Measurements from ENCODE around the gene ATP1B1. TPM values are rescaled to one million over a fixed set of nuclear protein-coding genes. Genes with fewer than 3 reads are reported as not detected.

ATP1B1 gene
- total RNA-seq, 1 donor from 2014 or later: 385 TPM

DNA sequence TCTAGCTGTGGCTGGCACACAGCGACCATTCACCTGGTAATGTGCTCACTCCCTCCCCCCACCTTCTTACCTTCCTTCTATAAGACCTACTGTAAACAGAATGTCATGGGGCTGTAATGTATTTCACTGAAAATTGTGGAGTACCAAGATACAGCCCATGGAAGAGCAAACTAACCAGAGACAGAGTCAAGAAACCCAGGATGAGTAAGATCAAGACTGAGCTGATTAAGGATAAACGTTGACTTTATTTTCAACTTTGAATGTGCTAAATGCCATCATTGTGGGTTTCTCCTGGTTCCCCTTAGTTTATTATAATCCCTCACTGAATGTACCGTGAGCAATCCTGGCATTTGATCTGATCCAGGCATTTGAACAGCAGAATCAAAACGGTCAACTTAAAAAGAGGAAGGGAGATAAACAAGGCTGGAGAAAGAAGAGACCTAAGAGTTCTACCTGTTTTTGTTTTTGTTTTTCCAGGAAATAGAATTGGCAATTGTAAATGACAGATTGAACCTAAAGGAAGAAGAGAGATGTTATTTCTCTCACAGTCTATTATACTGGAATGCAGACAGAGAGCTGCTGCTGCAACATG lies 16.1 kb upstream of the ATP1B1 start:
- no peaks in the 10 kb centered on the region for H3K9me3 ChIP-seq (replicated peaks)
- intact Hi-C loops (cut with micrococcal nuclease): no loop called here
- H3K4me1 ChIP-seq: peaks cover 21% of the 10 kb centered on the region

DNA sequence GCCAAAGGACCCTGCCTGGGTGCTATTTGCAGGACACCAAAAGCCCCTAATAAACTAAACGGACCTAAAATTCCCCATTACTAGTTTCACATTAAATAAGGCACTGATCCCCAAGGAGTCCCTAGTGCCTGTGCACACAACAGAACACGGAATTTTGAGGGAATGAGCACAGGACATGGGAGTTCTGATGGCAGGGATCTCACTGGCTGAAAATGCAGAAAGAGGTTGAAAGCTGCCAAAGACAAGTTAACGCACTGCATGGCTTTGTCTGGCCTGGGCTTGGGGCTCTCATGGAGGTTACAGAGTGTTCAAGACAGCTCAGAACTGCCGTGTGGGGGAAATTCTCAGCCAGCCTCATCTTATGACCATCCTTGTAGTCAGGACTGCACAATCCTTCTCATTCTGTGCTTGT lies 15.6 kb upstream of the ATP1B1 start:
- Histone ChIP-seq H3K4me3 (no peak overlapping the region), H3K4me1 (peaks cover 19% of the 10 kb centered on the region), H3K27me3 (ENCODE audit: low read depth) (no peaks in the 10 kb centered on the region), H3K36me3 (no peaks in the 10 kb centered on the region), H3K9me3 (replicated peaks) (no peaks in the 10 kb centered on the region), H3K27ac (replicated peaks) (no peak overlapping the region)
- TF ChIP-seq, protein P1, sequence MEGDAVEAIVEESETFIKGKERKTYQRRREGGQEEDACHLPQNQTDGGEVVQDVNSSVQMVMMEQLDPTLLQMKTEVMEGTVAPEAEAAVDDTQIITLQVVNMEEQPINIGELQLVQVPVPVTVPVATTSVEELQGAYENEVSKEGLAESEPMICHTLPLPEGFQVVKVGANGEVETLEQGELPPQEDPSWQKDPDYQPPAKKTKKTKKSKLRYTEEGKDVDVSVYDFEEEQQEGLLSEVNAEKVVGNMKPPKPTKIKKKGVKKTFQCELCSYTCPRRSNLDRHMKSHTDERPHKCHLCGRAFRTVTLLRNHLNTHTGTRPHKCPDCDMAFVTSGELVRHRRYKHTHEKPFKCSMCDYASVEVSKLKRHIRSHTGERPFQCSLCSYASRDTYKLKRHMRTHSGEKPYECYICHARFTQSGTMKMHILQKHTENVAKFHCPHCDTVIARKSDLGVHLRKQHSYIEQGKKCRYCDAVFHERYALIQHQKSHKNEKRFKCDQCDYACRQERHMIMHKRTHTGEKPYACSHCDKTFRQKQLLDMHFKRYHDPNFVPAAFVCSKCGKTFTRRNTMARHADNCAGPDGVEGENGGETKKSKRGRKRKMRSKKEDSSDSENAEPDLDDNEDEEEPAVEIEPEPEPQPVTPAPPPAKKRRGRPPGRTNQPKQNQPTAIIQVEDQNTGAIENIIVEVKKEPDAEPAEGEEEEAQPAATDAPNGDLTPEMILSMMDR (IDR thresholded peaks at IDR 0.05; ENCODE audit: borderline replicate concordance): no peak
- intact Hi-C loops (cut with micrococcal nuclease): no loop called here
- no peak for DNase-seq

More for the DNA sequence above, 16.1 kb upstream of the ATP1B1 start:
- no peaks in the 10 kb centered on the region for H3K27me3 ChIP-seq (ENCODE audit: low read depth)
- H3K27ac ChIP-seq (replicated peaks): no peak overlapping the region
- no peak overlapping the region for H3K4me3 ChIP-seq
- TF ChIP-seq, protein P1 (IDR thresholded peaks at IDR 0.05; ENCODE audit: borderline replicate concordance): no peak
- H3K36me3 ChIP-seq: no peaks in the 10 kb centered on the region
- DNase-seq: no peak

DNA sequence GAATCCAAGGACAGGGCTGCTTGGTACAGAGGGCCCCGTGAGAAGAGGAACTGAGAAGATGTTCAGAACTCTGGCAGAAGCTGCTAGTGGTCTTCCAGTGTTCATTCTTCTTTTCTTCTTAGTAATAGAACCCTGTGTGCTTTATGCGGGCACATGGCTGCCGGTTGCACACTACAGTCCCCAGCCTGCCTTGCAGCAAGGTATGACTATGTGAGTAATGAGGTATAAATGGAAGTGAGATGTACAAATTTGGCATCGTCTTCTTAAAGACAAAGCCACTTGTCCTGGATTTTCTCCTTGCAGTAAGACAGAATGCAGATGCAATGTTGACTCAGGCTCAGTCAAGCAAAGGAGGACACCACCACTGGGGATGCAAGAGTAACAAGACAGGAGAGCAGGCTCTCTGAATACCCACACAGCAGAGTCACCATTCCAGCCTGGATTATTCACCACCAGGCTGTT lies 15.0 kb upstream of the ATP1B1 start:
- TF ChIP-seq, protein P1 (IDR thresholded peaks at IDR 0.05; ENCODE audit: borderline replicate concordance): no peak
- Histone ChIP-seq H3K27ac (replicated peaks) (no peak overlapping the region), H3K9me3 (replicated peaks) (no peaks in the 10 kb centered on the region), H3K4me3 (no peak overlapping the region), H3K36me3 (no peaks in the 10 kb centered on the region), H3K4me1 (peaks cover 13% of the 10 kb centered on the region), H3K27me3 (ENCODE audit: low read depth) (no peaks in the 10 kb centered on the region)
- no peak for DNase-seq
- intact Hi-C loops (cut with micrococcal nuclease): no loop called here

DNA sequence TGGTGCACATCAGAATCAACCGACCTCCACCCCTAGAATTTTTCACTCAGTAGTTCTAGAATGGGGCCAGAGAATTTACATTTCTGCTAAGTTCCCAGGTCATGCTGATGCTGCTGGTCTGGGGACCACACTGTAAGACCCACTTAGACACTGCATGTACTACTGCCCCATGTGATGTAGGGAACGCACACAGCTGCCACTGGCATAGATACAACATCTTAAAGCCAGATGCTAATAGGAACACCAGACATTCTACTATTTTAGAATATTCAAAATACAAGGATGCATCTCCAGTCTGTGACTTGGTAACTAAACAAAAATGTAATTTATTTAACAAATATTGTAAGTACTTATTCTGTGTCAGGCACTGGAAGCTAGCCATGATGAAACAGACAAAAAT lies 14.1 kb upstream of the ATP1B1 start:
- intact Hi-C loops (cut with micrococcal nuclease): no loop called here
- Histone ChIP-seq H3K4me3 (no peak overlapping the region), H3K36me3 (no peaks in the 10 kb centered on the region), H3K9me3 (replicated peaks) (peaks cover 2% of the 10 kb centered on the region), H3K27ac (replicated peaks) (no peak overlapping the region), H3K4me1 (peaks cover 4% of the 10 kb centered on the region), H3K27me3 (ENCODE audit: low read depth) (no peaks in the 10 kb centered on the region)
- TF ChIP-seq, protein P1 (IDR thresholded peaks at IDR 0.05; ENCODE audit: borderline replicate concordance): no peak
- DNase-seq: no peak

DNA sequence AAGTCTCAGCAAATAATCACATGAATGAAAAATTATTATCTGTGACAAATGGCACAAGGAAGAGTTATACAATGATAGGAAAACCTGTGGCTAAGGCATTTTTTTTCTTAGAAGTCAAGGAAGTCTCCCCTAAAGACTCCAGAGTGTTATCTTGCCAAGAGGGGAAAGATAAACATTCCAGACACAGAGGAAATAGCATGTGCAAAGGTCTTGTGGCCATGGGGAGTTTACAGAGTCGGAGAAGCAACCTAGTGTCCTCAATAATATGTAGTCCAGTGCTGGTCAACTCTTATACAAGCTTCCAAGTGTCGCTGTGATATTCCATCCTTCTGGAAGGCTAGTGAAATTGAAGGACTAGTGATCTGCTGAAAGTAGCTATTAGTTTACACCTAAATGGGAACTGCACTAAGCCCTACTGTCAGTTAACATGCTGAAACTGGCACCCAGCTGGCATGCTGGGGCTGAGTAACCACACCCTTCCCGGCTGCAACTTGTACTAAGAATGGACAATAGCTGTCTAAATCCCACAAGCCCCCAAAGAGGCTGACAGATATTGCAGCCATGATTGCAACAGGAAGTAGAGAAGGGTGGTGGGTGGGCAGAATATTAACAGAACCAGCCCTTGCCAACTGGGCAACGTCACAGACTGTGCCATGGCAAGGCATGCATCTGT lies 11.5 kb upstream of the ATP1B1 start:
- Histone ChIP-seq H3K27me3 (ENCODE audit: low read depth) (no peaks in the 10 kb centered on the region), H3K36me3 (no peaks in the 10 kb centered on the region), H3K4me3 (no peak overlapping the region), H3K9me3 (replicated peaks) (peaks cover 3% of the 10 kb centered on the region), H3K4me1 (peaks cover 9% of the 10 kb centered on the region), H3K27ac (replicated peaks) (no peak overlapping the region)
- intact Hi-C loops (cut with micrococcal nuclease): no loop called here
- no peak for DNase-seq
- TF ChIP-seq, protein P1 (IDR thresholded peaks at IDR 0.05; ENCODE audit: borderline replicate concordance): no peak

Data from left ventricle myocardium inferior (tissue), 1 donor.